Transverse colon (tissue), 3 donors: ENCODE measurements around the gene TFRC.

Experiments
- EP300 ChIP-seq: sonication (generic); formaldehyde crosslinking; IDR thresholded peaks from one replicate; pipeline ENCODE4 v1.6.1; 2017; ENCODE audit warnings: antibody characterized with exemption, low read depth
- POLR2A ChIP-seq: fragments of 450-650 bp; IDR thresholded peaks from one replicate; pipeline ENCODE4 v1.6.1; 2016; ENCODE audit warnings: antibody characterized with exemption, mild to moderate bottlenecking, moderate library complexity
- TF ChIP-seq, protein P1 (sequence below), 5 experiments: fragments of 200-600 bp in 3 of 5; fragments of 450-650 bp in 2 of 5; sonication (generic) in 3 of 5; IDR thresholded peaks; 1 replicate in 2 of 5; 2 replicates in 3 of 5; pipeline ENCODE4 v1.5.1; 2016 to 2017; ENCODE audit warnings: antibody characterized with exemption in 5 of 5, inconsistent platforms in 3 of 5, mild to moderate bottlenecking in 2 of 5, moderate library complexity in 1 of 5

DNA sequence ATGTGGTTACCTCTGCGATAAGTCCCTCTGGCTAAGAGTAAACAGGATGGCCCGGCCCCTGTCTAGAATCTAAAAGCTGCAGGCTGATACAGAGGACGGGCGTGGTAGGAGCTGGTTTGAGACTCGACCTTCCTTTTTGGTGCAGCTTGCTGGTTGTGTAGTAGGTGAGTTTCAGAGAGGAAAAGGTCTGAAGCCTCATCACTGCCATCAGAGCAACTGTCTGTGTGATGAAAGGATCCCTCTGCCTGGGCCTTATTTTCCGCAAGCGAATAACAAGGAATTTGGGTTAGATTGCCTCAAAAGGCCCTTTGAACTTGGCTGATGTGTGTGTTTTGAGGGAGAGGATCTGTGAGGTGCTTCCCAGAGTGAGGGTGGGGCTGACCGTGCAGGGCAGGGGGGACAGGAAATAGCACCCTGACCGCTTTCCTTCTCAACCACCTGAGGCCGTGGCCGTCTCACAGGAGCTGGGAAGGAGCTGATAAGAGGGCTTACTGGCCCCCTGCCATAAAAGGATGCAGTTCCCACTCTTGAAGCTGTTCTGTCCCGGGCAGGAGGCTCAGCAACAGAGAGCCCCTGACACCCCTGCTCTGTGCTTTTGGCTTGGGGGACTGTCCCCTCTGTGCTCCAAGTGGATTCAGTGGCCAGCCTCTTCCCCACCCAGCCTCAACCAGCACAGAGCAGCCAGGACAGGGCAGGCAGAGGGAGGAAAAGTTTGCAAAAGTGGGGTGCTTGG, 45.6 kb upstream of the TFRC start:
- TF ChIP-seq, protein P1, sequence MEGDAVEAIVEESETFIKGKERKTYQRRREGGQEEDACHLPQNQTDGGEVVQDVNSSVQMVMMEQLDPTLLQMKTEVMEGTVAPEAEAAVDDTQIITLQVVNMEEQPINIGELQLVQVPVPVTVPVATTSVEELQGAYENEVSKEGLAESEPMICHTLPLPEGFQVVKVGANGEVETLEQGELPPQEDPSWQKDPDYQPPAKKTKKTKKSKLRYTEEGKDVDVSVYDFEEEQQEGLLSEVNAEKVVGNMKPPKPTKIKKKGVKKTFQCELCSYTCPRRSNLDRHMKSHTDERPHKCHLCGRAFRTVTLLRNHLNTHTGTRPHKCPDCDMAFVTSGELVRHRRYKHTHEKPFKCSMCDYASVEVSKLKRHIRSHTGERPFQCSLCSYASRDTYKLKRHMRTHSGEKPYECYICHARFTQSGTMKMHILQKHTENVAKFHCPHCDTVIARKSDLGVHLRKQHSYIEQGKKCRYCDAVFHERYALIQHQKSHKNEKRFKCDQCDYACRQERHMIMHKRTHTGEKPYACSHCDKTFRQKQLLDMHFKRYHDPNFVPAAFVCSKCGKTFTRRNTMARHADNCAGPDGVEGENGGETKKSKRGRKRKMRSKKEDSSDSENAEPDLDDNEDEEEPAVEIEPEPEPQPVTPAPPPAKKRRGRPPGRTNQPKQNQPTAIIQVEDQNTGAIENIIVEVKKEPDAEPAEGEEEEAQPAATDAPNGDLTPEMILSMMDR (IDR thresholded peaks at IDR 0.05) = no peak
- TF ChIP-seq EP300 = no peak
- TF ChIP-seq POLR2A = no peak
